ENCODE measurements around the gene PLCH2.

The PLCH2 gene

GRCh38 chr1:2508751-2509150 is 32.7 kb downstream of the PLCH2 start:
- Histone ChIP-seq H3K4me3 (ENCODE audit: low read depth, low read length, poor library complexity, severe bottlenecking) (no peak overlapping the region), H2AFZ (ENCODE audit: low read length) (no peak overlapping the region), H3K9me2 (ENCODE audit: low read depth, low read length) (no peaks in the 10 kb centered on the region), H3K9ac (ENCODE audit: low read length) (no peak overlapping the region), H3K27me3 (ENCODE audit: insufficient read depth, low read length) (no peaks in the 10 kb centered on the region), H3K36me3 (ENCODE audit: insufficient read depth, low read length) (peaks cover 59% of the 10 kb centered on the region), H3K4me2 (ENCODE audit: low read length) (no peak overlapping the region), H3F3A (ENCODE audit: insufficient read depth, low read length) (no peaks in the 10 kb centered on the region), H3K4me1 (ENCODE audit: insufficient read depth, low read length, severe bottlenecking) (no peaks in the 10 kb centered on the region), H3K79me2 (ENCODE audit: insufficient read depth, low read length) (no peaks in the 10 kb centered on the region), H3K9me3 (ENCODE audit: low read length) (no peaks in the 10 kb centered on the region), H3K27ac (ENCODE audit: low read depth, low read length, poor library complexity, severe bottlenecking) (no peak overlapping the region), H4K20me1 (ENCODE audit: insufficient read depth, low read length) (no peaks in the 10 kb centered on the region)
- TF ChIP-seq CTCF (IDR thresholded peaks at IDR 0.05; ENCODE audit: low read length) (no peak), EZH2 (IDR thresholded peaks at IDR 0.05; ENCODE audit: borderline replicate concordance, low read length) (no peak)

GRCh38 chr1:2509589-2509988 is 33.5 kb downstream of the PLCH2 start:
- Histone ChIP-seq H3K79me2 (ENCODE audit: insufficient read depth, low read length) (no peaks in the 10 kb centered on the region), H3K9ac (ENCODE audit: low read length) (no peak overlapping the region), H3K27ac (ENCODE audit: low read depth, low read length, poor library complexity, severe bottlenecking) (no peak overlapping the region), H2AFZ (ENCODE audit: low read length) (no peak overlapping the region), H3K27me3 (ENCODE audit: insufficient read depth, low read length) (no peaks in the 10 kb centered on the region), H3K9me3 (ENCODE audit: low read length) (no peaks in the 10 kb centered on the region), H3K4me1 (ENCODE audit: insufficient read depth, low read length, severe bottlenecking) (no peaks in the 10 kb centered on the region), H4K20me1 (ENCODE audit: insufficient read depth, low read length) (no peaks in the 10 kb centered on the region), H3K9me2 (ENCODE audit: low read depth, low read length) (no peaks in the 10 kb centered on the region), H3K4me2 (ENCODE audit: low read length) (no peak overlapping the region), H3F3A (ENCODE audit: insufficient read depth, low read length) (no peaks in the 10 kb centered on the region), H3K36me3 (ENCODE audit: insufficient read depth, low read length) (peaks cover 64% of the 10 kb centered on the region), H3K4me3 (ENCODE audit: low read depth, low read length, poor library complexity, severe bottlenecking) (no peak overlapping the region)
- TF ChIP-seq CTCF (IDR thresholded peaks at IDR 0.05; ENCODE audit: low read length) (no peak), EZH2 (IDR thresholded peaks at IDR 0.05; ENCODE audit: borderline replicate concordance, low read length) (no peak)

- Histone ChIP-seq H3K9me2 (ENCODE audit: low read depth, low read length) (no peaks in the 10 kb centered on the region), H4K20me1 (ENCODE audit: insufficient read depth, low read length) (no peaks in the 10 kb centered on the region), H3K79me2 (ENCODE audit: insufficient read depth, low read length) (no peaks in the 10 kb centered on the region), H3K27me3 (ENCODE audit: insufficient read depth, low read length) (no peaks in the 10 kb centered on the region), H3F3A (ENCODE audit: insufficient read depth, low read length) (no peaks in the 10 kb centered on the region), H3K36me3 (ENCODE audit: insufficient read depth, low read length) (peaks cover 73% of the 10 kb centered on the region), H3K9me3 (ENCODE audit: low read length) (no peaks in the 10 kb centered on the region), H3K4me3 (ENCODE audit: low read depth, low read length, poor library complexity, severe bottlenecking) (no peak overlapping the region), H2AFZ (ENCODE audit: low read length) (no peak overlapping the region), H3K9ac (ENCODE audit: low read length) (no peak overlapping the region), H3K4me1 (ENCODE audit: insufficient read depth, low read length, severe bottlenecking) (no peaks in the 10 kb centered on the region), H3K27ac (ENCODE audit: low read depth, low read length, poor library complexity, severe bottlenecking) (no peak overlapping the region), H3K4me2 (ENCODE audit: low read length) (no peak overlapping the region)
- no peak for TF ChIP-seq CTCF (IDR thresholded peaks at IDR 0.05; ENCODE audit: low read length)
- no peak for TF ChIP-seq EZH2 (IDR thresholded peaks at IDR 0.05; ENCODE audit: borderline replicate concordance, low read length)
These were observed 34.5 kb downstream of the PLCH2 start for GRCh38 chr1:2510366-2511155.
